Calu3 (cell line): ENCODE data around the gene EPAS1. TPM values are rescaled to one million over a fixed set of nuclear protein-coding genes. Genes with fewer than 3 reads are reported as not detected.

ENCODE experiments used
- BruUV-seq: library from RNA; stranded (reverse); fragments of 400-500 nt; replicated peaks from 2 replicates; lab custom pipeline; 2021; lab: Mats Ljungman, UMichigan
- CTCF ChIA-PET: fragments of 300-600 bp; sonication (Branson Sonifier 250); formaldehyde crosslinking; loops from one replicate; lab custom pipeline; 2022; ENCODE audit warnings: antibody characterized with exemption; lab: Charles Lee
- DNase-seq: peaks from one replicate; pipeline ENCODE4 v3.0.0; 2022
- H3K27ac Mint-ChIP-seq: one replicate; pipeline ENCODE4 v1.8.0; 2022; ENCODE audit warnings: mixed read lengths; ENCODE audit not compliant: unreplicated experiment
- H3K27me3 Mint-ChIP-seq: one replicate; pipeline ENCODE4 v1.8.0; 2022; ENCODE audit warnings: mixed read lengths; ENCODE audit not compliant: unreplicated experiment
- H3K36me3 Mint-ChIP-seq: one replicate; pipeline ENCODE4 v1.8.0; 2022; ENCODE audit warnings: mild to moderate bottlenecking, moderate library complexity, mixed read lengths; ENCODE audit not compliant: insufficient read depth, unreplicated experiment
- H3K4me1 Mint-ChIP-seq: one replicate; pipeline ENCODE4 v1.8.0; 2022; ENCODE audit warnings: mild to moderate bottlenecking, low read depth, mixed read lengths; ENCODE audit not compliant: unreplicated experiment
- H3K4me3 Mint-ChIP-seq: one replicate; pipeline ENCODE4 v1.8.0; 2022; ENCODE audit warnings: mild to moderate bottlenecking, low read depth, moderate library complexity, mixed read lengths; ENCODE audit not compliant: unreplicated experiment
- H3K9me3 Mint-ChIP-seq: one replicate; pipeline ENCODE4 v1.8.0; 2022; ENCODE audit warnings: low read depth, mixed read lengths; ENCODE audit not compliant: unreplicated experiment
- intact Hi-C: fragments of 100-400 bp; cut with micrococcal nuclease; formaldehyde crosslinking; loops from one replicate; pipeline ENCODE4 v1.10.0; 2022; ENCODE audit not compliant: unreplicated experiment
- total RNA-seq: library from RNA; stranded (reverse); gene quantifications from 2 replicates; pipeline ENCODE4 v1.2.3, GENCODE V29; 2022
- TF ChIP-seq, protein P1 (sequence below): fragments of 200-600 bp; IDR thresholded peaks from one replicate; pipeline ENCODE4 v1.8.0; 2022; ENCODE audit warnings: antibody characterized with exemption; ENCODE audit not compliant: unreplicated experiment

Gene EPAS1
- total RNA-seq, 1 experiment from 2014 or later: 18.5 TPM

DNA sequence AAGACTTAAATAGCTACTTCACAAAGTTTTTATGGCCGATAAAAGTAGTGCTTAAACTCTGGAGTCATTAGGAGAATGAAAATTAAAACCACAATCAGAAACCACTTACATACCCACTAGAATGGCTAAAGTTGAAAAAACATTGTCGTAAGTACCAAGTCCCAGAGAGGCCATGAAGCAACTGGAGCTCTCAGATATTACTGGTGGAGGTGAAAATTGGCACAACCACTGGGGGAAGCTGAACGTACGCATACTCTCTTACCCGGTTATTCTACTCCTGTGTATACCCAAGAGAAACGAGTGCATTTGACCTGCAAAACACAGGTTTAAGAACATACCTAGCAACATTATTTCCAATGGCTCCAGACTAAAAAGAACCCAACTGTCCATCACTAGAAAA lies 105.7 kb downstream of the EPAS1 start:
- TF ChIP-seq, protein P1, sequence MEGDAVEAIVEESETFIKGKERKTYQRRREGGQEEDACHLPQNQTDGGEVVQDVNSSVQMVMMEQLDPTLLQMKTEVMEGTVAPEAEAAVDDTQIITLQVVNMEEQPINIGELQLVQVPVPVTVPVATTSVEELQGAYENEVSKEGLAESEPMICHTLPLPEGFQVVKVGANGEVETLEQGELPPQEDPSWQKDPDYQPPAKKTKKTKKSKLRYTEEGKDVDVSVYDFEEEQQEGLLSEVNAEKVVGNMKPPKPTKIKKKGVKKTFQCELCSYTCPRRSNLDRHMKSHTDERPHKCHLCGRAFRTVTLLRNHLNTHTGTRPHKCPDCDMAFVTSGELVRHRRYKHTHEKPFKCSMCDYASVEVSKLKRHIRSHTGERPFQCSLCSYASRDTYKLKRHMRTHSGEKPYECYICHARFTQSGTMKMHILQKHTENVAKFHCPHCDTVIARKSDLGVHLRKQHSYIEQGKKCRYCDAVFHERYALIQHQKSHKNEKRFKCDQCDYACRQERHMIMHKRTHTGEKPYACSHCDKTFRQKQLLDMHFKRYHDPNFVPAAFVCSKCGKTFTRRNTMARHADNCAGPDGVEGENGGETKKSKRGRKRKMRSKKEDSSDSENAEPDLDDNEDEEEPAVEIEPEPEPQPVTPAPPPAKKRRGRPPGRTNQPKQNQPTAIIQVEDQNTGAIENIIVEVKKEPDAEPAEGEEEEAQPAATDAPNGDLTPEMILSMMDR: no peak
- Mint-ChIP-seq H3K4me1 (peaks cover 3% of the 10 kb centered on the region), H3K27ac (no peak overlapping the region), H3K4me3 (no peak overlapping the region), H3K27me3 (no peaks in the 10 kb centered on the region), H3K36me3 (no peaks in the 10 kb centered on the region), H3K9me3 (no peaks in the 10 kb centered on the region)
- BruUV-seq: no TSS peak
- intact Hi-C loops: no loop called here
- no peak for DNase-seq
- CTCF ChIA-PET: no interaction called here

DNA sequence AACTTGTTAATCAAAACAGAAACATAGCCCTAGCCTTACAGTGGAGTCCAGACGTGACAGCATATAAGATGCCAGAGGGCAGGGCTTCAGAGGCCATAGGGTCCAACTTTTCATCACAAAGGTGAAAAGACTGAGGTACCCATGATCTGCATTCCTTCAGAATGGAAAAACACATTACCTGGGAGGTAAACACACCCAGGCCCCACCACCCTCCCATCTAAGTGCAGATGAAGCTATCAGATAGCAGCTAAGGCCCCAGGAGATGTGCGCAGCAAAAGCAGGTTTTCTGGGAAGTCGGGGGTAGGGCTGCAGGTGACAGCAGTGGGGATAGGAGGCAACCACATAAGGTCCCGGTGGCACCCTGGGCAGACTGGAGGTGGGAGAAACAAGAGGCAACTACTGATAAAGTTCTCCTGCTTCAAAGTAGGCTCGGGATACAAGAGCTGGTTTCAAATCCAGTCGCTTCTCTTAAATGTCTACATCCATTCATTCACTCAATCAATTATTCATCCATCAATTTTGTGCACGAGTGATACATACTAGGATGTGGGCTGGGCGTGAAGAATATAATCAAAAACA lies 107.1 kb downstream of the EPAS1 start:
- Mint-ChIP-seq H3K9me3 (no peaks in the 10 kb centered on the region), H3K4me3 (no peak overlapping the region), H3K27ac (no peak overlapping the region), H3K4me1 (peaks cover 17% of the 10 kb centered on the region), H3K36me3 (peaks cover 9% of the 10 kb centered on the region), H3K27me3 (no peaks in the 10 kb centered on the region)
- CTCF ChIA-PET: no interaction called here
- TF ChIP-seq, protein P1: no peak
- DNase-seq: no peak
- no TSS peak for BruUV-seq
- intact Hi-C loops: no loop called here

DNA sequence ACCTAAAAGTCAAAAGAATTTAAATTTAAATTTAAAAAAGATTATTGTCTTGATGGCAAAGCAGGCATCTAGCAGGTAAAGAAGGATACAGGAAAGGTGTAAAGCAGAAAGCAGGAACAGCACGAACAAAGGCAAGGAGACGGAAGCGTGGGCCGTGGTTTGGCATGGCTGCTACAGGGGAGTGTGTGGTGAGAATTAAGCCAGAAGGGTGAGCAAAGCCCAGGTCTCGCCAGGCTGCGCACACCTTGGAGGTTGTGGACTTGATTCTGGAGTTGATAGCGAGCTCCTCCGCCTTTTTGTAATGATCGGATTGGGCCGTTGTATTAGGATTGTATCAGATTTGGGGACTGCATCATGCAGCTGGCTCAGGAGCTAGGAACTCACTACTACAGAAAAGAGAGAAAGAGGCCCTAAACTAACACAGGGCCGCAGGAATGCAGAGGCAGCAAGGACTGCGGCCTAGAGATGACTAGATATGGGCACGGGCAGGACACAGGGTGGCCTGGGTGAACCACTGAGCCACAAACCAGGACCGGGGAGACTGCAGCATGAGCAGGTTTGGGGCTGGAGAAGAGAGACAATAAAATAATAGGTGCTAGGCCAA lies 110.7 kb downstream of the EPAS1 start:
- BruUV-seq: no TSS peak
- TF ChIP-seq, protein P1: no peak
- H3K4me3 Mint-ChIP-seq: no peak overlapping the region
- H3K27me3 Mint-ChIP-seq: no peaks in the 10 kb centered on the region
- peaks cover 27% of the 10 kb centered on the region for H3K4me1 Mint-ChIP-seq
- CTCF ChIA-PET: interaction anchor here (1.7 kb wide), 1 partner anchor 415 kb away, joined by 8 read pairs; no protein-coding TSS in a partner anchor
- H3K9me3 Mint-ChIP-seq: no peaks in the 10 kb centered on the region
- peaks cover 12% of the 10 kb centered on the region for H3K36me3 Mint-ChIP-seq
- intact Hi-C loops: no loop called here
- H3K27ac Mint-ChIP-seq: peak overlapping the region; percentile 78
- no peak for DNase-seq

DNA sequence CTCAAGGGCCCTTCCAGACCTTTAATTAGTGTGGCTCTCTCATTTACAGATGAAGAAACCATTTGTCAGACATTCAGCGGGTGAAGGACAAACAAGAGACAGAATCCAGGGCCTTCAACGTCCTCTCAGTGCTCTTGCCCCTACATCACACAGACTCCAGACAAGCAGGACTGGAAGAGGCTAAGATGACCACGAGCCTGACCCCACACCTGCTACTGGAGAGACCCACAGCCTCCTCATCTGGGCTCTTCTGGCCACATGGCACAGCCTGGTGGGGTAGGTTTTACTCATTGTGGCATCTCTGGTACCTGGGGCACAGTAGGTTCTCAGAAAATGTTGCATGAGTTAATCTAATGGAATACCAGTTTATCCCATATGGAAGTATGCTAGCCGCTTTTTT lies 112.5 kb downstream of the EPAS1 start:
- peaks cover 27% of the 10 kb centered on the region for H3K4me1 Mint-ChIP-seq
- no TSS peak for BruUV-seq
- DNase-seq: no peak
- peak overlapping the region; percentile 78 for H3K27ac Mint-ChIP-seq
- intact Hi-C loops: no loop called here
- CTCF ChIA-PET: interaction anchor here (0.6 to 1.7 kb wide), 5 partner anchors 29 to 417 kb away, joined by 4 to 8 read pairs (median 4); no protein-coding TSS in a partner anchor
- H3K4me3 Mint-ChIP-seq: peak overlapping the region; percentile 20
- peaks cover 12% of the 10 kb centered on the region for H3K36me3 Mint-ChIP-seq
- no peaks in the 10 kb centered on the region for H3K27me3 Mint-ChIP-seq
- TF ChIP-seq, protein P1: no peak
- no peaks in the 10 kb centered on the region for H3K9me3 Mint-ChIP-seq
